Brain pericyte (primary cell): ENCODE measurements around the gene RPF1.
"Not testable (repeated sequence)": the region's sequence is repeated elsewhere in the genome, so short reads cannot be mapped to it uniquely, and the experiment has no call there.

Source experiments
- DNase-seq: peaks from one replicate; pipeline ENCODE4 v3.0.0-alpha.2; 2012; ENCODE audit warnings: low read depth, low spot score

The RPF1 gene

DNA sequence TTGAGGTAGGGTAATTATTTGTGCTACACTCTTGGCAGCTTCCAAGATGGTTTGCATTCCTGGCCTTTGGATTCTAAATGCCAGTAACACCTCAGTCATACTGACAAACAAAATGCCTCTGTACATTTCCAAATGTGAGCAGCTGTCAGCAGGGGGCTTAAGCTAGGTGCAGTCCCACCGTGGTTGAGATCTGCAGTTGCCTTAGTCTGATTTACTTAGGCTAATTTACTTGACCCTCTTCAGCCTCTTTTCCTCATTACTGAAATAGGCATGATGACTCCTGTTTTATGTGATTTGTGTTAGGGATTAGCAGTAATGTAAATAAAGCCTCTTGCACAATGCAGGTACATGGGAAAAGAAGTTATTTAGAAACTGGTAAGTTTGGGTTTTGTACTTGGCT is 13.7 kb downstream of the RPF1 start:
- DNase-seq, result no peak

DNA sequence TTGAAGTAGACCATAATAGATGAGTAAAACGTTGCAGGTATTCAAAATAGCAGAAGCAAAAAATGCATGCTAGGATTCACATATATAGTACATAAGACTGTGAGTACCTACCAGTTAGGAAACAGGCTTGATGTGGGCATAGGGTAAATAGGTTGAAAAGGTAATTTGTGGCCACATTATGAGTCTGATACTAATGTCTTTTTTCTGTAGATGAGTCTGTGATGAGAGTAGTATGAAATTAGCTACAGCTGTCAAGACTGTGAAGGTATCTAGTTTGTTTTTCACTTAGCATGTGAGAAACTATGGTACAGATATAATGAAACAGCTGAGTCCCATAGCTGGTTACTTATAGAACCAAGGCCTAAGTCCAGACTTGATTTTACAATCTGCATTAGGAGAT is 14.7 kb downstream of the RPF1 start:
- DNase-seq, result no peak

GRCh38 chr1:84496498-84496897 is 17.4 kb downstream of the RPF1 start:
- no peak for DNase-seq

DNA sequence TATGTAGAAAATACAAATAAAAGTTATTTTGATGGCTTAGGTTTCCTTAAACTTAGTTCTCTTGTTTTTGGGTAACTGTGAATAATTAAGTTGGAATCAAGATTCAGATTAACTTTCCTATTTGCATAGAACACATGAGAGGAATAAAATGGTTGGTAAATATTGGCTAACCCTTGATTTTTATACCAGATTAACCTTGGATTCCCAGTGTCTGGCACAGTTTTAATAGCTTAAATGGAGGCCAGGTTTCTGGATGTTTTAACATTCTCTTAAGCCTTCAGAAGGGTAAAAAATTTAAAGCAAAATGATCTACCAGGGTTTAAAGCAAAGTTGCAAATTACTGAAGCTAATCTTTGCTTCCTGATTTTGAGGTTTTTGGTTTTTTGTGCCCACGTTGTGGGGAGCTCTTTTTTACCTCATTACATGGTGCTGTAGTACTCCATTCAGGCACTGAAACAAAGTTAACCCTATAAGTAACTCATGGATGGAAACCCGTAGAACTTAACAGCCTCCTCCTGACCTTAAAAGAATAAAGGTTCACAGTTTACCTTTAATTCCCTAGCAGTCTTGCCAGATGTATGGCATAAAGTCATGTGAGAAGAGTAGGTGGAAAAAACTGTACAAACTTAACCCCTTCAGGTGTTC is 18.7 kb downstream of the RPF1 start:
- DNase-seq, result no peak

GRCh38 chr1:84502927-84503326 is 23.9 kb downstream of the RPF1 start:
- no peak for DNase-seq

GRCh38 chr1:84504580-84505492 is 25.8 kb downstream of the RPF1 start:
- DNase-seq, result no peak

- peak; percentile 25 for DNase-seq
Observed at GRCh38 chr1:84505493-84506001, 26.5 kb downstream of the RPF1 start.

DNA sequence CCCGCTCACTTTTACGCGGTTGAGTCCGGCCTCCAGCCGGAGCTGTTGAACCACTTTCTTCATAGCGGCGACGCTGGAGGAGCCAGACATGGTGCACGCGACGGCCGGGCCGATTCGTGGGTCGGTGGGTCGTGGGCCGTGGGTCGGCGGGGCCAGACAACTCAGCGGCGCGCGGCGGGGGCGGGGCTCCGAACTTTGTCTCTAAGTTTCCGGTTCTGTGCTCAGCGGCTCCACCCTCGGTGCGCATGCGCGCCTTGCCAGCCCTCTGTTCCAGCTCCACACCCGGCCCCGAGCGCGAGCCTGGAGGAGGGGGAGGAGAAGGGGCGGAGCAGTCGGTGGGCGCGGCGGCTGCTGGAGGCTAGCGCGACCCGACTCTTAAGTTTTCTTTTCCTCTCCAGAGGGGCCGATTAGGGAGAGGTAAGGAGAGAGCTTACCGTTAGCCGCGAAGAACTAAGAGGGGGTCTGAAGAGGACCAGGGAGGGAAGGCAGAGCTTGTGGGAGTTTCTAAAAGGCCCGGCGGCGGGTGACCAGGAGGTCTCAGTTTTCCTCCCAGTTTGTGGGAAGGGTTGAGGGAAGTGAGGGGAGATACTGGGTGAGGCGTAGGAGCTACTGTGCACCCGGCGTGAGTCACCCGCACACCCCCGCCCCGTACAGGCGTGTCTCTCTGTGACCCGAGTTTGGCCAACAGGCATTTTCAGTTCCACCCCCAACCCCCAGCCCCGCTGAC is 27.1 kb downstream of the RPF1 start, which contains the start of the genes GNG5 and SPATA1:
TSS of gene GNG5 (minus strand) at position 580 of the 727 bp plus-strand sequence. CDS start at position 90, 490 bp downstream.
TSS of gene SPATA1 (plus strand) at position 385 of the 727 bp plus-strand sequence. CDS start 9,974 bp downstream, outside the sequence.
- peak; percentile 83 for DNase-seq

DNA sequence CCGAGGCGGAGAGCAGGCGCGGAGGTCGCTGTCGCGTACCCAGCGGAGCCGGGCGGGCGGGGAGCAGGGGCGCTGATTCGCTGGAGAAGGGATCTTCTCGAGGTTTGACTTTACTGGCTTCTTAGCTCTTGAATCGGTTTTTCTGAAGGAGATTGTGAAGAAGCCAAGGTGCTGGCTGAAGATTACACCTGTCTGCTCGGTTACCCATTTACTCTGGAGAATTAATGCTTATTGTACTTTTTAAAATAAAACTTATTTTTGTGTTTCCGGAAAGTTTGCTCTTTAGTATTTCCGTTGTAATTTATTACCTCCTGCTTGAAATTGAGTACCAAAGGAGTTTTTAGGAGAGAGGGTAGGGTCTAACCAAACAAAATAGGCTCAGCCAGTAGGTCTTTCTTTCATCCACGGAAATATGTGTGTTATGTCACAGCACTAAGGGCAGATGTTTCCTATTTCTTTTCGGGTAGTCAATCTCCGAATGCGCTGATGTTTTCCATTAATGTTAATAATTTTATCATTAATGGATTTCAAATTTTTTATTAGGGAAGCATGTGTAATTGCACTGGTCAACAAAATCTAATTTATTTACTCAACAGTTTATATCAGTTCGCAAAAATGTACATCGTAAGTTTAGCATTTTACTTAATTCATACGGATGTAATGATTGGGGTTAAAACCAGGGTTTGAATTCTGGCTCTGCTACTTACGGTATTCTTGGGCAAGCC is 27.8 kb downstream of the RPF1 start:
- DNase-seq, result no peak

DNA sequence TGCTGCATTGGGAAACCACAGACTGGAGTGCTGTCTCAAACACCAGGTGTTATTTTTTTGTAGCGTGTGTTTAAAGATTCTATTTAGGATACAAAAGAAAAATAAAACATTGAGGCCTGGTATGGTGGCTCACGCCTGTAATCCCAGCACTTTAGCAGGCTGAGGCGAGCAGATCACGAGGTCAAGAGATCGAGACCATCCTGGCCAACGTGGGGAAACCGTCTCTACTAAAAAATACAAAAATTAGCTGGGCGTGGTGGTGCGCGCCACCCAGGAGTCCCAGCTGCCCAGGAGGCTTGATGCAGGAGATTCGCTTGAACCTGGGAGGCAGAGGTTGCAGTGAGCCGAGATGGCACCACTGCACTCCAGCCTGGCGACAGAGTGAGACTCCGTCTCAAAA is 28.8 kb downstream of the RPF1 start:
- DNase-seq, result not testable (repeated sequence)

GRCh38 chr1:84508510-84508909 is 29.4 kb downstream of the RPF1 start:
- no peak for DNase-seq

DNA sequence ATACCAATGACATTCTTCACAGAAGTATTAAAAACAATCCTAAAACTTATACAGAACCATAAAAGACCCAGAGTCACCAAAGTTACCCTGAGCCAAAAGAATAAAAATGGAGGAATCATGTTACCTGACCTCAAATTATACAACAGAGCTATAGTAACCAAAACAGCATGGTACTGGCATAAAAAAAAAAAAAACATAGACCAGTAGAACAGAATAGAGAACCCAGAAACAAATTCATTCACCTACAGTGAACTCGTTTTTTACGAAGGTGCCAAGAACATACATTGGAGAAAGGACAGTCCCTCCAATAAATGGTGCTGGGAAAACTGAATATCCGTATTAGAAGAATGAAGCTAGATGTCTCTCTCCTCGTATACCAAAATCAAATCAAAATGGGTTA is 30.0 kb downstream of the RPF1 start:
- DNase-seq, result no peak

GRCh38 chr1:84510165-84510564 is 31.1 kb downstream of the RPF1 start:
- DNase-seq, result no peak

- DNase-seq, result no peak
Observed at GRCh38 chr1:84510668-84511067, 31.6 kb downstream of the RPF1 start.

DNA sequence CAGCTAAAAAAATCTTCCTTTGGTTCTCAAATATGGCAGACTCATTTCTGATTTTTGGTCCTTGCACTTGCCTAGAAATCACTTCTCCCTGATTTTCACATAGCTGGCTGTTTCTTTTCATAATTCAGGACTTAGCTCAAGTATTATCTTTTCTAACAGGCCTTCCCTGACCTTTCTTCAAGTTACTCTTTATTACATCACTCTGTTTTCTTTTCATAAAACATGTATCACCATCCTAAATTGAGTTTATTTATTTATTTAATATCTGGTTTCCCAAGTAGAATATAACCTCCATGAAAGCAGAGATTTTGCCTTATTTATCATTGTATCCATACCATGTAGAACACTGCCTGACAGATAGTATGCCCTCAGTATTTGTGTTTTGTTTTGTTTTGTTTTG is 45.5 kb downstream of the RPF1 start:
- DNase-seq, result no peak

- no peak for DNase-seq
Observed at GRCh38 chr1:84525779-84526178, 46.7 kb downstream of the RPF1 start.

GRCh38 chr1:84538599-84538998 is 59.5 kb downstream of the RPF1 start:
- DNase-seq, result no peak

DNA sequence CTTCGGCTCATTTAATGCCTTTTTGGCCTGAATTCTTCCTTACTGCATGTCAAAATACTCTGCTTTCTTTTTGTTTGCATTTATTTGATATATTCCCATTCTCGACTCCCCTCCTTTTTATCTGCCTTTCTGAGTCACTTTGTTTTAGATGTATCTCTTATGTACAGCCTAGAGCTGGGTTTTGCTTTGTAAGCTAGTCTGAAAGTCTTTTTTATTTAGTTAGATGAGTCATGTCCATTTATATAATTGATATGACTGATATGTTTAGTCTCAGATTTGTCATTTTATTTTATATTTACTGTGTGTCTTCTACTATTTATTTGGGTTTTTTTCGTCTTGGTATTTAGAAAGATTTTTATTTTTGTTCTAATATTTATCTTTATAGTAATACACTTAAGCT is 60.9 kb downstream of the RPF1 start:
- DNase-seq, result peak; percentile 1

DNA sequence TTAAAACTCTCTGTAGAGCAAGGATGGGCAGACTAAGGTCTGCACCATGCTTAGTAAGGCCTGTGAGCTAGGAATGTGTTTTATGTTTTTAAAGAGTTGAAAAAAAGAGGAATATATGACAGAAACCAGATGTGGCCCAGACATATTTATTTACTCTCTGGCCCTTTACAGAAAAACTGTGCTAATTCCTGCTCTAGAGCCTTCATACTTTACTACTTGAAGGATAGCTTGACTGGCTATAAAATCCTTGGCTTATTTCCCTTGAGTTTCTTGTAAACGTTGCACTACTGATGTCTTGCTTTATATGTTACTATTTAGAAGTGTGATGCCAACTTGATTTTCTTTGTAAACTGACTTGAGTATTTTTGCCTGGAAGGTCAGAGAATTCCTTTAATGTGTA is 61.7 kb downstream of the RPF1 start:
- DNase-seq, result no peak

DNA sequence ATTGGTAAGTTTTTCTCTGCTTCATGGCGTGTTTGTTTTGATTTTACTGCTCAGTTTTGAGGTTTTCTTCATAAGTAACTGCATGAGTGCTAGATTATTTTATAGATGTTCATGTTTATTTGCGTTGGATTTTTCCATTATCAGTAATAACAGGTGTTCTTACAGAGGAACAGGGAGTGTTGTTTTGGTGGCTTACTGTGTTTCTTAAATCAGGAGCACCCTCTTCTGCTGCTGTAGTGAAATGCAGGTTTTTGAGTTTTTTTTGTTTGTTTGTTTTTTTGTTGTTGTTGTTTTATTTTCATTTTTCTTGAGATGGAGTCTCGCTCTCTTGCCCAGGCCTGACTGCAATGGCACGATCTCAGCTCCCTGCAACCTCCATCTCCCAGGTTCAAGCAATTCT is 62.6 kb downstream of the RPF1 start:
- no peak for DNase-seq
